Stomach (tissue), 9 donors: ENCODE data around the gene XRCC5. TPM values are rescaled to one million over a fixed set of nuclear protein-coding genes. Genes with fewer than 3 reads are reported as not detected.
"Not testable (repeated sequence)": the region's sequence is repeated elsewhere in the genome, so short reads cannot be mapped to it uniquely, and the experiment has no call there.

Source experiments
- DNase-seq, 2 donors: peaks; one replicate each; pipeline versions ENCODE4 v3.0.0 to v3.0.0-alpha.2; 2013 to 2019
- H3K27ac ChIP-seq, 5 donors: fragments of 200-600 bp in 4 of 5; sonication (generic) in 4 of 5; one replicate each; pipeline ENCODE4 v1.5.1; 2013 to 2019; ENCODE audit warnings: mild to moderate bottlenecking in 1 of 5, moderate library complexity in 1 of 5
- H3K27me3 ChIP-seq, 3 donors: fragments of 200-600 bp; sonication (generic); one replicate each; pipeline ENCODE4 v1.5.1; 2017 to 2019; ENCODE audit warnings: mixed run types in 1 of 3
- H3K36me3 ChIP-seq, 4 donors: fragments of 200-600 bp; sonication (generic); 1 replicate in 3 of 4; 2 replicates in 1 of 4; pipeline ENCODE4 v1.5.1; 2016 to 2019
- H3K4me1 ChIP-seq, 4 donors: fragments of 200-600 bp; sonication (generic); one replicate each; pipeline ENCODE4 v1.5.1; 2016 to 2019
- H3K4me3 ChIP-seq, 4 donors: fragments of 200-600 bp; sonication (generic) in 3 of 4; one replicate each; pipeline ENCODE4 v1.5.1; 2016 to 2019; ENCODE audit warnings: mild to moderate bottlenecking in 1 of 4
- H3K9me3 ChIP-seq, 4 donors: fragments of 200-600 bp; sonication (generic); one replicate each; pipeline ENCODE4 v1.5.1; 2016 to 2019
- CTCF ChIP-seq, 7 experiments: fragments of 450-650 bp in 4 of 7; fragments of 200-600 bp in 3 of 7; sonication (generic) in 3 of 7; IDR thresholded peaks; one replicate each; pipeline ENCODE4 v1.5.1; 2016 to 2019; ENCODE audit warnings: antibody characterized with exemption in 7 of 7, control low read depth in 2 of 7, mild to moderate bottlenecking in 1 of 7
- EP300 ChIP-seq: sonication (generic); formaldehyde crosslinking; IDR thresholded peaks from one replicate; pipeline ENCODE4 v1.6.1; 2017; ENCODE audit warnings: antibody characterized with exemption
- POLR2A ChIP-seq, 4 donors: fragments of 450-650 bp; IDR thresholded peaks; one replicate each; pipeline ENCODE4 v1.6.1; 2016; ENCODE audit warnings: antibody characterized with exemption in 4 of 4, control low read depth in 2 of 4, mild to moderate bottlenecking in 1 of 4, moderate library complexity in 1 of 4
- POLR2AphosphoS5 ChIP-seq, 3 donors: sonication (generic); formaldehyde crosslinking; IDR thresholded peaks; one replicate each; pipeline ENCODE4 v1.6.1; 2016; ENCODE audit warnings: antibody characterized with exemption in 3 of 3
- WGBS, 5 donors: extraction: QIAGEN DNeasy Blood & Tissue Kit in 3 of 5; methylation state at CpG; one replicate each; pipeline versions ENCODE4 v1.1.5 to v1.1.7; 2013 to 2018; 5-methylcytosine and 5-hydroxymethylcytosine counted together
- intact Hi-C: fragments of 100-400 bp; cut with DNase I; formaldehyde crosslinking; loops from one replicate; pipeline ENCODE4 v1.15.1; 2023; ENCODE audit warnings: low total_unique reads
- polyA plus RNA-seq, 3 donors: library from polyadenylated mRNA; stranded (reverse); fragments of 200-250 nt; gene quantifications; one replicate each; pipeline ENCODE4 v1.2.3, GENCODE V29; 2013
- total RNA-seq, 5 donors: library from RNA; depleted of rRNA; stranded (reverse); fragments of >200 nt; gene quantifications; one replicate each; pipeline versions ENCODE4 v1.1.0 to v1.2.3, GENCODE V29; 2014 to 2016
- donor health status: healthy with polysubstance abuse.
- donor health status: Bipolar disorder and iron deficiency.
- donor health status: healthy.

The XRCC5 gene
- total and polyA plus RNA-seq, 8 donors = 70.2 to 302 (median 92.9) TPM

GRCh38 chr2:216205486-216205885 is 96.3 kb downstream of the XRCC5 start:
- Histone ChIP-seq H3K36me3 (peaks cover 70 to 99% (median 88%) of the 10 kb centered on the region in 4 donors), H3K4me3 (no peak overlapping the region), H3K9me3 (no peaks in the 10 kb centered on the region), H3K4me1 (no peaks in the 10 kb centered on the region), H3K27ac (no peak overlapping the region), H3K27me3 (no peaks in the 10 kb centered on the region)
- DNase-seq = no peak
- TF ChIP-seq CTCF (IDR thresholded peaks at IDR 0.05) = no peak
- TF ChIP-seq POLR2A (IDR thresholded peaks at IDR 0.05) = no peak
- TF ChIP-seq POLR2AphosphoS5 (IDR thresholded peaks at IDR 0.05) = no peak
- no peak for TF ChIP-seq EP300
- WGBS, 5 donors = 91 to 97% (median 95%) methylated on average over 1 of the region's 1 CpG
- intact Hi-C loops = no loop called here

DNA sequence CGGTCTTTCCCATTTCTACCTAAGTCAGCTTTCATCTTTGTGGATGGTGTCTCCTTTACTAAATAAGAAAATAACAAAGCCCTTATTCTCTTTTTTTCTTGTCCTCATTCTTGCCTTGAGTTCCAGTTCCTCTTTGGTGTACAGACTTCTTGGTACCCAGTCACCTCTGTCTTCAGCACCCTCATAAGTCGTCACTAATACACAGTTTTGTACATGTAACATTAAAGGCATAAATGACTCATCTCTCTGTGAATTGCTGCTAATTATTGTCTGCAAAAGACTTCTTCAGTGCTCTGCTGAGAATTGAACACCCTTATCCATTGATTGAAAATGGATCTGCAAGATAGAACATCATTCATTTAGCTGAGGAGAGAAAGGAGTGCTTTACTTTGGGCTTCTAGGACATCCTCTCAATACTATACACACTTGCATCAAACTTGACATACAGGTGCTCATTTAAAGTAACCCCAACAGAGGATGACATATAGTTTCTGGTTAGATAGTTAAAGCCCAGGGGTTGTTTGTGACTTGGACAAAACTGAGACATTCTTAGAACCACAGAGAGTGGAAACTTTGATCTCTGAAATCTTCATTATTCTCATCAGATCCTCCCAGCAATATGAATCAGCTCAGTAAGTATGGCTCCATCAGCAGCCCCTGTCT is 97.0 kb downstream of the XRCC5 start:
- Histone ChIP-seq H3K27ac (no peak overlapping the region), H3K4me1 (no peaks in the 10 kb centered on the region), H3K4me3 (no peak overlapping the region), H3K9me3 (no peaks in the 10 kb centered on the region), H3K27me3 (no peaks in the 10 kb centered on the region), H3K36me3 (peaks cover 65 to 92% (median 81%) of the 10 kb centered on the region in 4 donors)
- 85 to 95% (median 88%) methylated on average over 2 of the region's 2 CpGs for WGBS, 5 donors
- intact Hi-C loops = no loop called here
- no peak for TF ChIP-seq POLR2AphosphoS5 (IDR thresholded peaks at IDR 0.05)
- no peak for TF ChIP-seq POLR2A (IDR thresholded peaks at IDR 0.05)
- TF ChIP-seq CTCF (IDR thresholded peaks at IDR 0.05) = no peak
- no peak for TF ChIP-seq EP300
- DNase-seq = no peak

DNA sequence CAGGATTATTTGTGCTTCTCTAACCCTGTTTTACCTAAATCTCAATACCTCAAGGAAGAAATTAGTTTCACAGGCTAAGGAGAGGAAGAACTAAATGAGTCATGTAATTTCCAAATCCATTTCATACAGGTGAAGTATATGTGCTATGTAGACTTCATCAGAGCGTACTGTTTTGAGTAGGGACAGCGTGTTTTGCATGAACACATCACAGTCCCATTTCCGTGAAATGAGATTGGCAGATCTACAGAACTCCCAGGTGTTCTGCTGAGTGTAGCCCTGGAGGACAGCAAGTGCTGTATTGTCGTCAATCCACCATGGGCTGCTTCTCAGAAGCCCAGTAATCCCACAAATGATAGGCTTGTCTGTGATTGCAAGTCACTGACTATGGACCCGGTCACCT is 97.7 kb downstream of the XRCC5 start:
- no peak overlapping the region for H3K4me3 ChIP-seq
- no peak for DNase-seq
- whole genome bisulfite sequencing, 5 donors = 87 to 97% (median 94%) methylated on average over 5 of the region's 5 CpGs
- H3K36me3 ChIP-seq = peaks cover 58 to 85% (median 75%) of the 10 kb centered on the region in 4 donors
- intact Hi-C loops = no loop called here
- no peaks in the 10 kb centered on the region for H3K27me3 ChIP-seq
- TF ChIP-seq CTCF (IDR thresholded peaks at IDR 0.05) (no peak), EP300 (no peak), POLR2AphosphoS5 (IDR thresholded peaks at IDR 0.05) (no peak), POLR2A (IDR thresholded peaks at IDR 0.05) (no peak)
- no peak overlapping the region for H3K27ac ChIP-seq
- no peaks in the 10 kb centered on the region for H3K4me1 ChIP-seq
- H3K9me3 ChIP-seq = no peaks in the 10 kb centered on the region

DNA sequence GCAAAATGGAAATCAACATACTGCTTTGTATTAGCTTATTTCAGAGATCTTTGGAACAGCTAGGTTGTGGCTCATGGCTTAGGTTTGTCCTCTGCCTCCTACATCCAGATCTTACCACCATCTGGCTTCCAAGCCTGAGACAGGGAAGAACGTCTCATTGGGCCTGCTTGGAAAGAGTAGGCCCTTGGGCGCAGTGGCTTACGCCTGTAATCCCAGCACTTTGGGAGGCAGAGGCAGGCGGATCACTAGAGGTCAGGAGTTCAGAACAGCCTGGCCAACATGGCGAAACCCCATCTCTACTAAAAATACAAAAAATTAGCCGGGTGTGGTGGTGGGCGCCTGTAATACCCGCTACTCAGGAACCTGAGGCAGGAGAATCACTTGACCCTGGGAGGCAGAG is 99.5 kb downstream of the XRCC5 start:
- H3K4me3 ChIP-seq, H3K27me3 ChIP-seq, DNase-seq, H3K27ac ChIP-seq, H3K9me3 ChIP-seq, intact Hi-C loops, H3K4me1 ChIP-seq: not testable (repeated sequence)
- peaks cover 41 to 67% (median 56%) of the 10 kb centered on the region in 4 donors for H3K36me3 ChIP-seq
- 92 to 98% (median 95%) methylated on average over 7 to 8 of the region's 8 CpGs for WGBS, 5 donors
